Stimulated activated CD4-positive, alpha-beta T cell treated with anti-CD3 and anti-CD28 coated beads, Interleukin-2, amount 100 ng/mL, for 48 hours (primary cell): Measurements from ENCODE around the gene IGFBP1.

ENCODE experiments used
- DNase-seq, 2 donors: peaks; one replicate each; pipeline ENCODE4 v3.0.0-alpha.2; 2020

IGFBP1 gene

GRCh38 chr7:45881280-45881758, 7.0 kb upstream of the IGFBP1 start:
- DNase-seq, result no peak

- DNase-seq, result no peak
Measured at GRCh38 chr7:45881759-45882464, 6.4 kb upstream of the IGFBP1 start.

- DNase-seq, result no peak
Measured at GRCh38 chr7:45882465-45882810, 5.8 kb upstream of the IGFBP1 start.

GRCh38 chr7:45884136-45884535, 4.2 kb upstream of the IGFBP1 start:
- no peak for DNase-seq

GRCh38 chr7:45885264-45885882, 2.9 kb upstream of the IGFBP1 start:
- DNase-seq, result no peak

GRCh38 chr7:45886931-45887667, 1.2 kb upstream of the IGFBP1 start:
- DNase-seq, result no peak

- no peak for DNase-seq
Measured at GRCh38 chr7:45888993-45889366, 692 bp downstream of the IGFBP1 start.

GRCh38 chr7:45889367-45890067, 1.2 kb downstream of the IGFBP1 start:
- no peak for DNase-seq

- no peak for DNase-seq
Measured at GRCh38 chr7:45890125-45890901, 2.0 kb downstream of the IGFBP1 start.

- no peak for DNase-seq
Measured at GRCh38 chr7:45890902-45891461, 2.7 kb downstream of the IGFBP1 start.

GRCh38 chr7:45891462-45892402, 3.4 kb downstream of the IGFBP1 start:
- DNase-seq, result no peak

- DNase-seq, result no peak
Measured at GRCh38 chr7:45892407-45893035, 4.2 kb downstream of the IGFBP1 start.

- DNase-seq, result no peak
Measured at GRCh38 chr7:45893374-45893995, 5.2 kb downstream of the IGFBP1 start.

- no peak for DNase-seq
Measured at GRCh38 chr7:45893996-45894664, 5.8 kb downstream of the IGFBP1 start.

- no peak for DNase-seq
Measured at GRCh38 chr7:45894665-45895062, 6.4 kb downstream of the IGFBP1 start.

- no peak for DNase-seq
Measured at GRCh38 chr7:45897042-45897690, 8.9 kb downstream of the IGFBP1 start.

GRCh38 chr7:45898222-45898621, 9.9 kb downstream of the IGFBP1 start:
- DNase-seq, result no peak

GRCh38 chr7:45901566-45901965, 13.3 kb downstream of the IGFBP1 start:
- DNase-seq, result no peak

GRCh38 chr7:45902820-45903219, 14.5 kb downstream of the IGFBP1 start:
- DNase-seq, result no peak
